ENCODE data around the gene CLPX.
"Not testable (repeated sequence)": the region's sequence is repeated elsewhere in the genome, so short reads cannot be mapped to it uniquely, and the experiment has no call there.

CLPX gene

GRCh38 chr15:65204931-65205660 is 20.0 kb upstream of the CLPX start:
- no peak for DNase-seq

DNA sequence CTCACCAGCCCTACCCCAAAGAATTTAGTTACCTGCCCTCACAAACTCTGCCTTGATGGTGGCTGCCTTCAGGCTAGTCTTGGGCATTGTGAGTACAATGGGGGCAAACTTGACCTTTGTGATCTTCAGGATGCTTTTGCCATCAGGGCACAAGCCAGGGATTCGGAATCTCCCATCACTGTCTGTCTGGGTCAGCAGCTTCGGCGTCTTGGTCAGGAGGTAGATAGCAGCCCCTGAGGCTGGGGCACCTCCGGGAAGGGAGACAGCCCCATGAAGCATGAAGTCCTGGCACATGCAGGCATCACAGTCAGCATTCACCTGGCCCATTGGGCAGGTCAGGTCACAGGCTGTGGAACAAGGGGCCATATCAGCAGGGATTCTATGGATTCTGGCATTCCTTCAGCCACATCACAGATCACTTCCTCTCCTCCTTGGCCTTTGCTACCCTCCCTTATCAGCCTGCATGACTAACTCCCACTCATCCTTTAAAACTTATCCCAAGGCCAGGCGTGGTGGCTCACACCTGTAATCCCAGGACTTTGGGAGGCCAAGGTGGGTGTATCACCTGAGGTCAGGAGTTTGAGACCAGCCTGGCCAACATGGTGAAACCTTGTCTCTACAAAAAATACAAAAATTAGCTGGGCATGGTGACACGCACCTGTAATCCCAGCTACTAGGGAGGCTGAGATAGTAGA is 19.2 kb upstream of the CLPX start:
- no peak for DNase-seq

DNA sequence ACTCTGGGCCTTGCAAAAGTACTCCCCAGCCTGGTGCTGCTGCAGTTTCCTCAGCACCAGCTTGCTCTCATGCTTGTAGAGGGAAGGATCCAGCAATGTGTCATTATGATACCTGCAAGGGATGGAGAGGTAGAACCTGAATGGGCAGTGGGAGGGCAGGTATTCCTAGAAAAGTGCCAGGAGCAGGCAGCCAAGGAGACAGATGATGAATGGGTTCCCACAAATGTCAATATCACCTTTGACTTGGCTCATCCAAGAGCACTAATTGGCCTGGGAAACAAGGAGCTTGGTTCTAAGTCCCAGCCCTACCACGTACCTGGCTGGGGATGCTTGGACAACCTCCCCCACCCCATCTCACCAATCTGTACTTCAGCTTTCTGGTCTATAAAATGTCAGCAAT is 16.8 kb upstream of the CLPX start:
- DNase-seq, result no peak

- DNase-seq, result no peak
Measured at GRCh38 chr15:65198571-65198970, 13.4 kb upstream of the CLPX start.

DNA sequence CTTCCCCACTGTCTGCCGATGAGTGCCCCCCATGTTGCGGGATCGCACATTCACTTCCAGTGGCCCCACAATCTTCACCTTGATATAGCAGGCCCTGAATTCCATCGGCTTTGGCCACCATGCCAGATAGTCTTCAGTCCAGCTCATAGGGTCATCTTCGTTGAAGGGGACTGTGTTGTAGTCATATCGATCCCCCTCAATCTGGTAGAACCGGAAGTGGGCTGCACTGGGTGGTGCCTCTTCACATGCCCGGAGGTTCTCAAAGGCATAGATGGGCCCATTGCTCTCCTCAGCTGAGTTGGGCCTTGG is 12.1 kb upstream of the CLPX start:
- no peak for DNase-seq

GRCh38 chr15:65196637-65197336 is 11.6 kb upstream of the CLPX start:
- DNase-seq, result no peak

DNA sequence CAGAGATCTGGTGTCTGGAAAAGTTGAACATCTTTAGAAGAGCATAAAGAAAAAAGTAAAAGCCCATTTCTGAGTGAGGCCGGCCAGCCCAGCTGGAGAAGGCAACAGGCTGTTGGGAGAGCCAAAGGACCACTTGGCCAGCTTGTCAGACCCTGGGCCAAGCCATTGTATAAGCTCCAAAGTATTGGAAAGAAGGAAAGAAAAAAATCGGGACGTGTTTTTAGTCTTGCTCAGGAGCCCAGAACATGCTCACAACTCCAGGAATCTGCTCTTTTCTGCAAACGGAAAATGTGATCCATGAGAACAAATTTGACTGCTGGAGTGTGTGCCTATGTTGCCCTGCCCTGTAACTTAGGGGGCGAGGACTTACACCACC is 10.4 kb upstream of the CLPX start:
- no peak for DNase-seq

DNA sequence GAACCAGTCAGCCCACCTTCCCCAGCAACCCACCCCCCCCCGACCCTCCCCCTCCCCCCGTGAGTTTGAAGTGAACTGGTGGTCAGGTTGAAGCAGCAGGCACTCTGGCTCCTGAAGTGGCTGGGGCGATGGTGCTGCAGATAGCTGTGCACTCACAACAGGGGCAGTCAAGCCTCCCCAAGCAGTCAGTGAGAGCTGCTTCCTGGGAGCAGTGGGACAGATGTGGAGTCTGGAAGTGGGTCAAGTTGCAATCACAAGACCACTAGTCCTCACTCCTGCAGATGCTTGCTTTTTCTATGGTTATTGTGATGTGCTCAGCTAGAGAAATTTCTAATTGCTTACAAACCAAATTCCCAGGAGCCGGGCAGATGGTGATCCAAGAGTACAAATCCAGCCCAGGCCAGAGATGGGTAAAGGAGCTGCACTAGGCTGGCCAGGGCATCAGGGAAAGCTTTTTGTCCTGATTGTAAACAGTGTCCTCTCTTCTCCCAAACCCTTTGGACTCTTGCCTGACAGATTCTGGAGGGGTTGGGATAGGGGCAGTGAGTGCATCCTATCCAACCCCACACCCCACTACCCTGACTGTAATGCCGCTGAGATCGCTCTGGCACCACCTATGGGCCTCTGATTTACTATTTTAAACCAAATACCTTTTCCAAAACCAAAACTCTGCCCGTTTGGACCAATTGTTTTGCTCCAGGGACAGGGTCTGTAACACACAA is 9.8 kb upstream of the CLPX start:
- DNase-seq, result no peak

GRCh38 chr15:65192016-65192415 is 6.9 kb upstream of the CLPX start:
- DNase-seq, result no peak

DNA sequence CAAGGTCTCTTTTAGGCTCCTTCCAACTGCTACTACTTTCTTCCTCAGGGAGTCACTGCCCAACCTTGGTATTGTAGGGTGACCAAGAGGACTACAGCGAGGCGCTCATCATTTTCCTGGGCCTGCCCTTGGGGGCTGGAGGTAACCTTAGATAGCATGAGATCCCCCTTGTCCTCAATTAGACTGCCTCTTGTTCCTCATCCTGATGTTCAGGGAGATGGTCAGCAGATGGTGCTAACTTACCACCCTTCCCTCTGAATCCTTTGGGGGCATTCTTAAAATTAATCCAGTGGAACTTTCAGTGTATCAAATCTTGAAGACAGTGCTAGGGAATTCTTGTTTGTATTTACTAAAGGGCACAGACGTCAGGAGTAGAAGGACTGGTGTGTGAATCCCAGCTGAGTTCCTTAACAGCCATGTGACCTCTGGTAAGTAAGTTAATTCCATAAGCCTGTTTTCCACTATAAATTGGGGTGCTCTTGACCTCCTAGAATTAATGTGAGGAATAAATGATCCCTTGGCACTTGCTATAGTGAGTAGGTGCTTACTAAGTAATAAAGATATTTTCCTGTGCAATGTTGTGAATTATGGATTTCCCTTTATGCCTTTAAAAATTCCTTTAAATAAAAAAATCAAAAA is 4.1 kb upstream of the CLPX start:
- peak; percentile 36 for DNase-seq

DNA sequence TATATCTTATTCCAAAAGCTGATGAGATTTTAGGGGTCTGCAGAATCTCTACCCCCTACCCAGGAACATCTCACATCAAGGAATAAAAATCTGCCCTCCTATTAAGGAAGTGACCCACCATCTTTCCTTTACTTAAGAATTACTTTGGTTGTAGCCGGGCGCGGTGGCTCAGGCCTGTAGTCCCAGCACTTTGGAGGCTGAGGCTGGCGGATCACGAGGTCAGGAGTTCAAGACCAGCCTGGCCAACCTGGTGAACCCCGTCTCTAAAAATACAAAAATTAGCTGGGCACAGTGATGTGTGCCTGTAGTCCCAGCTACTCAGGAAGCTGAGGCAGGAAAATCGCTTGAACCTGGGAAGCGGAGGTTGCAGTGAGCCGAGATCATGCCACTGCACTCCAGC is 3.3 kb upstream of the CLPX start:
- not testable (repeated sequence) for DNase-seq

GRCh38 chr15:65184305-65184867 is 756 bp downstream of the CLPX start:
- DNase-seq, result peak; percentile 24

DNA sequence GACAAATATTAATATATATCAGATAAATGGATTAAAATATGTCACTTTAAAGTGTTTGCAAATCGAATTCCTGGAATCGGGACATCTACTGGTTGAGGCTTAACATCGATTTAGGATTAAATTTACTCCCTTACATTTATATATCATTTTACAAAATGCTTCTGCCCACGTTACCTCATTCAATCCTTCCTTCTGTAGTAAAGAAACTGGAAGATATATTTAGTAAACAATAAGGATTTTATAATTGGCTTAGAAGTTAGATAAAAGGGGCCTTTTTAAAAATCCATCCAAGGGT is 1.3 kb downstream of the CLPX start:
- no peak for DNase-seq

GRCh38 chr15:65182538-65182937 is 2.6 kb downstream of the CLPX start:
- DNase-seq, result no peak

- DNase-seq, result not testable (repeated sequence)
Measured at GRCh38 chr15:65181582-65182353, 3.4 kb downstream of the CLPX start.

- DNase-seq, result no peak
Measured at GRCh38 chr15:65180167-65180566, 5.0 kb downstream of the CLPX start.

DNA sequence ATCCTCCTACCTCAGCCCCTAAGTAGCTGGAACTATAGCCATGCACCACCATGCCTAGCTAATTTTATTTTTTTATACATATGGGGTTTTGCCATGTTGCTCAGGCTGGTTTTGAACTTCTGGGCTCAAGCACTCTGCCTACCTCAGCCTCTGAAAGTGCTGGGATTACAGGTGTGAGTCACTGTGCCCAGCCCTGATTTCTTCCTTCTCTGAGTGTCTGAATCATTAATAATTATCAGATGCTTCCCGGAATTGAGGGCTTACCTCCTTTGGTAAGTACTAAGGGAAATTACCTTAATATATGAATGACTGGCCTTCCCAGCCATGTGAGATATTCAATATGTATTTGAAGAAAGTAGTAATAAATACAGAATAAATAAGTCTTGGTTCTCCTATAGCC is 7.2 kb downstream of the CLPX start:
- no peak for DNase-seq

- no peak for DNase-seq
Measured at GRCh38 chr15:65176056-65176455, 9.1 kb downstream of the CLPX start.

DNA sequence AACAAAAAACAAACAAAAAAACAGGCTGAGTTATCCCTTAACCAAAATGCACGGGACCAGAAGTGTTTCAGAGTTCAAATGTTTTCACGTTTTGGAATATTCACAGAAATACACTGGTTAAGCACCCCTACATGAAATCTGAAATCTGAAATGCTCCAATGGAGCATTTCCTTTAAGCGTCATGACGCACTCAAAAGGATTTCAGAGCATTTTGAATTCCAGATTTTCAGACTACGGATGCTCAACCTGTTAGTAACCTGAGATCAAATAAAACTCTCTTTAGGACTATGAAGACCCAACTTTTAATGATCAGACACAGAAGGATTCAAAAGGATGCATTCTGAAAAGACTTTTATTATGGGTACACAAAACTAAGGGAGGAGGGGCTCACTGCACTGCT is 9.6 kb downstream of the CLPX start:
- DNase-seq, result no peak

DNA sequence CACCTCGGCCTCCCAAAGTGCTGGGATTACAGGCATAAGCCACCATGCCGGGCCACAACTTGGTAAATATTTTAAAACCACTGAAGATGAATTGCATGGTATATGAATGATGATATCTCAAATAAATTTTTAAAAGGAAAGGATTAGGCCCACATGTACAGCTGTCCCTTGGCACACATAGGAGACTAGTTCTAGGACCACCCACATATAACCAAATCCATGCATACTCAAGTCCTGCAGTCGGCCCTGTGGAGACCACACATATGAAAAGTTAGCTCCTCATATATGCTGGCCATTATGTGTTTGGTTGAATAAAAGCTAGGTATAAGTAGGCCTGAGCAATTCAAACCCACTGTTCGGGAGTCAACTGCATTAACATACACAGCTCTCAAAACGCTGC is 10.6 kb downstream of the CLPX start:
- no peak for DNase-seq

- no peak for DNase-seq
Measured at GRCh38 chr15:65172531-65172930, 12.6 kb downstream of the CLPX start.

DNA sequence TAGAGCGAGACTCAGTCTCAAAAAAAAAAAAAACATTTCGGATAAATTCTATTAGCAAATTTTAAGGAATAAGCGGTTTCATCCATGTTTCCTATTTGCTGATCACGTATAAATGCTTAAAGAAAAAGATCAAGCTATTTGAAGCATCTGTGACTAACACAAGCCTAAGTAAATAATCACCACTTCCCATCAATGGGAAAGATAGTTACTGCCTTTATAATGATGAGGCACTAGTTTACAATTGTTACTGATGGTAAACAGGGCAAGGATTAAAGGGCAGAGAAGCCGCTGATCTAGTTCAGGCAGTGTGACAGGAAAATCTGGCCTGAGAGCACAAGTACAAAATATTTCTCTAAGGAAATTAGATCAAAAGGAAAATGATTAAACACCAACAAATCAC is 13.7 kb downstream of the CLPX start:
- DNase-seq, result no peak

Data from NCI-H526 treated with DMSO at 0.1 percent for 48 hours (cell line).